BLaER1 (cell line): ENCODE results near the gene TSEN2.
"Not testable (repeated sequence)": the region's sequence is repeated elsewhere in the genome, so short reads cannot be mapped to it uniquely, and the experiment has no call there.

Experiments used
- H3K27ac ChIP-seq: shearing (Covaris generic); formaldehyde crosslinking; 2 replicates; pipeline ENCODE4 v1.8.1; 2022
- H3K27me3 ChIP-seq: shearing (Covaris generic); formaldehyde crosslinking; 2 replicates; pipeline ENCODE4 v1.8.1; 2022
- H3K36me3 ChIP-seq: shearing (Covaris generic); formaldehyde crosslinking; 2 replicates; pipeline ENCODE4 v1.8.1; 2022
- H3K4me1 ChIP-seq: shearing (Covaris generic); formaldehyde crosslinking; 2 replicates; pipeline ENCODE4 v1.8.1; 2022
- H3K4me2 ChIP-seq: shearing (Covaris generic); formaldehyde crosslinking; 2 replicates; pipeline ENCODE4 v1.8.1; 2022
- H3K4me3 ChIP-seq: shearing (Covaris generic); formaldehyde crosslinking; 2 replicates; pipeline ENCODE4 v1.8.1; 2022
- H3K9ac ChIP-seq: shearing (Covaris generic); formaldehyde crosslinking; 2 replicates; pipeline ENCODE4 v1.8.1; 2022
- H3K9me3 ChIP-seq: shearing (Covaris generic); formaldehyde crosslinking; 2 replicates; pipeline ENCODE4 v1.8.1; 2022
- H4K20me1 ChIP-seq: shearing (Covaris generic); formaldehyde crosslinking; 2 replicates; pipeline ENCODE4 v1.8.1; 2022
- Cebpa-rat ChIP-seq: shearing (Covaris generic); IDR thresholded peaks from 2 replicates; pipeline ENCODE4 v1.8.1; 2022

The TSEN2 gene

GRCh38 chr3:12443781-12444522 lies 40.3 kb upstream of the TSEN2 start:
- H3K36me3 ChIP-seq: no peaks in the 10 kb centered on the region
- no peaks in the 10 kb centered on the region for H4K20me1 ChIP-seq
- H3K4me2 ChIP-seq: no peak overlapping the region
- H3K4me1 ChIP-seq: no peaks in the 10 kb centered on the region
- H3K27ac ChIP-seq: no peak overlapping the region
- H3K9ac ChIP-seq: no peak overlapping the region
- TF ChIP-seq Cebpa-rat: no peak
- no peaks in the 10 kb centered on the region for H3K9me3 ChIP-seq
- H3K4me3 ChIP-seq: no peak overlapping the region
- H3K27me3 ChIP-seq: no peaks in the 10 kb centered on the region

- Histone ChIP-seq H4K20me1 (no peaks in the 10 kb centered on the region), H3K4me2 (no peak overlapping the region), H3K9ac (no peak overlapping the region), H3K4me1 (no peaks in the 10 kb centered on the region), H3K9me3 (no peaks in the 10 kb centered on the region), H3K4me3 (no peak overlapping the region), H3K27ac (no peak overlapping the region), H3K27me3 (no peaks in the 10 kb centered on the region), H3K36me3 (no peaks in the 10 kb centered on the region)
- no peak for TF ChIP-seq Cebpa-rat
These were observed 39.5 kb upstream of the TSEN2 start for GRCh38 chr3:12444582-12445471.

DNA sequence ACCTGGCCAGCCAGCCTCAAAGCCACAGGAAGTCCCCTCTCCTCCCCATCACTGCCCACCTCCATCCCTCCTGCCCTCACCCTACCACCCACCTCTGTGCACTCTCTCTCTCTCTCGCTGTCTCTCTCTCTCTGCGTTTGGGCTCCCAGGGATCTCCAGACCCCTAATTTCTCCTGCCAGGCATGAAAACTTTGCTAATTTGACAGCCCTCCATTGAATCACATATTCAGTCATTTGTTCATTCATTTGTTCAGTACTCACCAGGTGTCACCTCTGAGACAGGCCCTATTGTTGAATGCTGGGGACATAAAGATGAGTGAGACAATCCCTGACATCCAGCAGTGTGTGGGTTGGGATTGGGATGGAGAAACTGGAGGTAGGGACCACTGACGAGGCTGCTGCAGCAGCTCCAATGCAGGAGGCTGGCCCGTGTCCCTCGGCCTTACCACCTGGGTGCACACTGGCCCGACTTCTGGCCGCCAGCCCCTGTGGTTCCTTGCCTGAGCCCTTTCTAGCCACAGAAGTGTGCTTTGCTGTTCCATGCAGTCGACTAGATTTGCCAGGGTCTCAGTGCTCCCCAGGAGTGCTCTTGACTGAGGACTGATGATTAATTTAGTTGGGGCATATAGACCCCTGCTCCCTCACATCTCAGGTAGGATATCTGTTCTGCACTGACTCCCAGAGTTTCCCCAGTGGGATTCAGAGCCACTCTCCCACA lies 38.6 kb upstream of the TSEN2 start:
- Histone ChIP-seq H3K4me2 (no peak overlapping the region), H3K9me3 (no peaks in the 10 kb centered on the region), H3K36me3 (no peaks in the 10 kb centered on the region), H3K27me3 (no peaks in the 10 kb centered on the region), H3K27ac (no peak overlapping the region), H4K20me1 (no peaks in the 10 kb centered on the region), H3K4me3 (no peak overlapping the region), H3K4me1 (no peaks in the 10 kb centered on the region), H3K9ac (no peak overlapping the region)
- TF ChIP-seq Cebpa-rat: no peak

DNA sequence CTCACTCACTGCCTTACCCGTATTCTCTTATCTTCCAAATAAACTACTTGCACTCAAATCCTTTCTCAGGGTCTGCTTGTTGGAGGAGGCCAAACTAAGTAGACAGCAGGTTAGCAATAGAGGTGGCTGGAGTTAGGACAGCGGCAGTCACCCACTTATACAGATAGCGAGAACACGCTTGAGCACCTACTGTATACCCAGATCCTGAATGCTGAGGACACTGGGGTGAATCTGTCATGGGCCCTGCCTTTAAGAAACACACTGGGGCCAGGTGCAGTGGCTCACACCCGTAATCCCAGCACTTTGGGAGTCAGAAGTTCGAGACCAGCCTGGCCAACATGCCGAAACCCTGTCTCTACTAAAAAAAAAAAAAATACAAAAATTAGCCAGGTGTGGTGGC lies 38.0 kb upstream of the TSEN2 start:
- TF ChIP-seq Cebpa-rat: no peak
- no peaks in the 10 kb centered on the region for H4K20me1 ChIP-seq
- H3K27ac ChIP-seq: no peak overlapping the region
- H3K36me3 ChIP-seq: no peaks in the 10 kb centered on the region
- H3K27me3 ChIP-seq: no peaks in the 10 kb centered on the region
- H3K4me1 ChIP-seq: no peaks in the 10 kb centered on the region
- no peak overlapping the region for H3K4me2 ChIP-seq
- no peaks in the 10 kb centered on the region for H3K9me3 ChIP-seq
- no peak overlapping the region for H3K4me3 ChIP-seq
- H3K9ac ChIP-seq: no peak overlapping the region

- no peaks in the 10 kb centered on the region for H3K9me3 ChIP-seq
- no peaks in the 10 kb centered on the region for H3K27me3 ChIP-seq
- H3K4me3 ChIP-seq: no peak overlapping the region
- no peak overlapping the region for H3K4me2 ChIP-seq
- no peak for TF ChIP-seq Cebpa-rat
- H3K4me1 ChIP-seq: no peaks in the 10 kb centered on the region
- H3K27ac ChIP-seq: no peak overlapping the region
- H4K20me1 ChIP-seq: no peaks in the 10 kb centered on the region
- no peak overlapping the region for H3K9ac ChIP-seq
- H3K36me3 ChIP-seq: no peaks in the 10 kb centered on the region
These were observed 37.2 kb upstream of the TSEN2 start for GRCh38 chr3:12447075-12447474.

DNA sequence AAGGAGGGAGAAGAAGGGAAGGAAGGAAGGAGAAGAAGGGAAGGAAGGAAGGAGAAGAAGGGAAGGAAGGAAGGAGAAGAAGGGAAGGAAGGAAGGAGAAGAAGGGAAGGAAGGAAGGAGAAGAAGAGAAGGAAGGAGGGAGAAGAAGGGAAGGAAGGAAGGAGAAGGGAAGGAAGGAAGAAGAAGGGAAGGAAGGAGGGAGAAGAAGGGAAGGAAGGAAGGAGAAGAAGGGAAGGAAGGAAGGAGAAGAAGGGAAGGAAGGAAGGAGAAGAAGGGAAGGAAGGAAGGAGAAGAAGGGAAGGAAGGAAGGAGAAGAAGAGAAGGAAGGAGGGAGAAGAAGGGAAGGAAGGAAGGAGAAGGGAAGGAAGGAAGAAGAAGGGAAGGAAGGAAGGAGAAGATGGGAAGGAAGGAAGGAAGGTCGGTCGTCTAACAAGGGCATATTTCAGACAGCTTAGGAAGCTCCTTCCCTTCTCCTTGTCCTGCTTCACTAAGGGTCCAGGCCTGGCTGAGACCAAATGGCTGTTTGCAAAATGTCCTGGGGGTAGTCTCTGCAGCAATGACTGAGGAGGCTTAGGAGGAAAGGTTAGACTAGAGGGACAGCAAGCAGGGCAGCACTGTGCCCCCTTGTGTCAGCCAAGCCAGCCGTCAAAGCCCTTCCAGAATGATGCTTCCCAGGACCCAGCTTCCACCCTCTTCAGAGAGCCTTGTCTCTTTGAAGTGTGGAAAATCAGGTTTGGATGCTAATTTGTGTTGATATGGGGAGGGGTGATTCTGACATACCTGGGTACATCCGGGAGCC lies 35.7 kb upstream of the TSEN2 start:
- H4K20me1 ChIP-seq, H3K4me3 ChIP-seq, H3K4me1 ChIP-seq, H3K27me3 ChIP-seq, H3K27ac ChIP-seq, H3K4me2 ChIP-seq, H3K9me3 ChIP-seq, H3K36me3 ChIP-seq, H3K9ac ChIP-seq: not testable (repeated sequence)

DNA sequence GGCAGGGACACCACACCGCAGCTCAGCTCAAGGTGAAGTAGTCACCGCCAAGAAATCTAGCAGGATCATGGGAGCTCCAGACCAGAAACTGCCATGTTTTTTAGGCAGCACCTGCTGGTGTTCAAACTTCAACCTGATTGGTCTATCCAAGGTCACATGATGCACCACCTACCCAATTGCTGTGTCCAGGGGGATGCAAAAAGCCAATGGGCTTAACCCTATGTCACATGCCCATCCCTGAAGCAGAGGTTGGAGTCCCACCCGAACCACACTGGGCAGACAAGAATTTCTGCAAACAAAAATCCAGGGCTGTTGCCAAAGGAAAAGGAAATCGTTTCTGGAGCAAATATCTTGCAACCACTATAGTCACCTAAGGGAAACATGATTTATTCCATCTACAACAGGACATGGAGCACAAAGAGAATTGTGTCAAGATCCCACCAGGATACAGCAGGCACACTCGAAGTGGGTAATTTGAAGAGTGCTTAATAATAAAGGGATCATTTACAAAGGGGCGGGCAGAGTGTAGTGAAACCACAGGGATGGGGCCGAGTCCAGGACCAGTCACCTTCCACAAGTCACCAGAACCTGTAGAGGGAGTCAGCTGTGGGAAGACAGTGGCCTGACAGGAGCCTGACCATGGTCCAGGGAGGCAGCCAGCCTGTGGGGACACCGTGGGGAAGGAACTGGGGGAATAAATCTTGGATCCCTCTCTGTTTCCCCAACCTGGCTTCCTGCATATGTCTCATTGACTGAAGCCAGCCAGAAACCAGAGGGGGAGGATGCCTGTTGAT lies 34.2 kb upstream of the TSEN2 start:
- H3K27ac ChIP-seq: no peak overlapping the region

GRCh38 chr3:12451481-12451880 lies 32.8 kb upstream of the TSEN2 start:
- no peaks in the 10 kb centered on the region for H3K4me1 ChIP-seq
- no peak overlapping the region for H3K9ac ChIP-seq
- no peak overlapping the region for H3K4me2 ChIP-seq
- no peaks in the 10 kb centered on the region for H3K36me3 ChIP-seq
- H4K20me1 ChIP-seq: no peaks in the 10 kb centered on the region
- no peaks in the 10 kb centered on the region for H3K27me3 ChIP-seq
- no peak for TF ChIP-seq Cebpa-rat
- H3K4me3 ChIP-seq: no peak overlapping the region
- H3K9me3 ChIP-seq: no peaks in the 10 kb centered on the region
- H3K27ac ChIP-seq: no peak overlapping the region

More for the DNA sequence above, 34.2 kb upstream of the TSEN2 start:
- Histone ChIP-seq H3K27me3 (no peaks in the 10 kb centered on the region), H3K4me3 (no peak overlapping the region), H3K9ac (no peak overlapping the region), H3K4me1 (no peaks in the 10 kb centered on the region), H4K20me1 (no peaks in the 10 kb centered on the region), H3K36me3 (no peaks in the 10 kb centered on the region), H3K9me3 (no peaks in the 10 kb centered on the region), H3K4me2 (no peak overlapping the region)
- TF ChIP-seq Cebpa-rat: no peak

DNA sequence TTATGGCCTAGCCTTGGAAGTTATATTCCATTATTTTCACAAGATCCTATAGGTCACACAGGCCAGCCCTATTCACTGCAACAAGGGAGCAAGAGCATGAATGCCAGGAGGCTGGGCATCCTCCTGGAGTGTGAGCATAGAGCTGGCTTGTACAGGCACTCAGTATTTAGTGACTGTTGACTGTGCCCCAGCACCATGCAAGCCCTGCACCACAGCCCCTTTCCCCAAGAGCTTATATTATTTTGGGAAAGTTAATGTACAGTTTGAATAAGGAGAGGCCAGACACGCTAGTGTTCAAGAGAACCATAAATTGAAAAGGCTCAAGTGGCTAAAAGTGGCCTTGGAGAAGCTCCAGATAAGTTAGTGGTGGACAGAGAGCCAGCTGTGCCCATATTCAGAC lies 32.3 kb upstream of the TSEN2 start:
- Histone ChIP-seq H3K9ac (no peak overlapping the region), H3K4me3 (no peak overlapping the region), H3K27me3 (no peaks in the 10 kb centered on the region), H3K4me2 (no peak overlapping the region), H3K9me3 (no peaks in the 10 kb centered on the region), H4K20me1 (no peaks in the 10 kb centered on the region), H3K36me3 (no peaks in the 10 kb centered on the region), H3K27ac (no peak overlapping the region), H3K4me1 (no peaks in the 10 kb centered on the region)
- no peak for TF ChIP-seq Cebpa-rat
